ENCODE measurements around the gene TNFSF12. TPM values are rescaled to one million over a fixed set of nuclear protein-coding genes. Genes with fewer than 3 reads are reported as not detected.
A peak's percentile ranks its signal among the peaks of the same experiment; 100 is the strongest.

Gene TNFSF12
- total RNA-seq, 1 experiment from 2014 or later = 0.33 TPM

GRCh38 chr17:7559320-7560171, 10.7 kb downstream of the TNFSF12 start:
- H3K36me3 ChIP-seq = peaks cover 8% of the 10 kb centered on the region
- no peak overlapping the region for H3K4me3 ChIP-seq
- no peak for DNase-seq
- no peaks in the 10 kb centered on the region for H3K27me3 ChIP-seq
- H3K9me3 ChIP-seq = no peaks in the 10 kb centered on the region

- Histone ChIP-seq H3K9me3 (no peaks in the 10 kb centered on the region), H3K36me3 (peaks cover 9% of the 10 kb centered on the region)
- DNase-seq = peak; percentile 26
Measured at GRCh38 chr17:7560172-7561027, 11.5 kb downstream of the TNFSF12 start.

GRCh38 chr17:7561028-7561575, 12.2 kb downstream of the TNFSF12 start:
- no peaks in the 10 kb centered on the region for H3K9me3 ChIP-seq
- peaks cover 13% of the 10 kb centered on the region for H3K36me3 ChIP-seq
- H3K4me3 ChIP-seq = peak overlapping the region; percentile 71
- peak; percentile 81 for DNase-seq
- no peaks in the 10 kb centered on the region for H3K27me3 ChIP-seq

More at GRCh38 chr17:7560172-7561027, 11.5 kb downstream of the TNFSF12 start:
- Histone ChIP-seq H3K4me3 (peak overlapping the region; percentile 71), H3K27me3 (no peaks in the 10 kb centered on the region)

GRCh38 chr17:7561589-7562207, 12.8 kb downstream of the TNFSF12 start, which contains the start of gene SENP3:
TSS of gene SENP3 (plus strand) at chr17:7561919. CDS start at chr17:7563077, 1,158 bp downstream.
- H3K4me3 ChIP-seq = peak within 1 kb of the TSS; percentile 71
- H3K27me3 ChIP-seq = no peaks in the 10 kb centered on the region
- peaks cover 13% of the 10 kb centered on the region for H3K36me3 ChIP-seq
- DNase-seq = peak; percentile 87
- no peaks in the 10 kb centered on the region for H3K9me3 ChIP-seq

GRCh38 chr17:7562208-7562605, 13.3 kb downstream of the TNFSF12 start:
- no peaks in the 10 kb centered on the region for H3K9me3 ChIP-seq
- DNase-seq = no peak
- H3K27me3 ChIP-seq = no peaks in the 10 kb centered on the region
- H3K4me3 ChIP-seq = peak overlapping the region; percentile 71
- H3K36me3 ChIP-seq = peaks cover 18% of the 10 kb centered on the region

GRCh38 chr17:7563115-7563869, 14.4 kb downstream of the TNFSF12 start:
- DNase-seq = no peak
- H3K36me3 ChIP-seq = peaks cover 18% of the 10 kb centered on the region
- no peaks in the 10 kb centered on the region for H3K9me3 ChIP-seq
- H3K4me3 ChIP-seq = peak overlapping the region; percentile 71
- H3K27me3 ChIP-seq = no peaks in the 10 kb centered on the region

GRCh38 chr17:7569571-7569970, 20.7 kb downstream of the TNFSF12 start:
- no peaks in the 10 kb centered on the region for H3K27me3 ChIP-seq
- no peak overlapping the region for H3K4me3 ChIP-seq
- no peak for DNase-seq
- H3K36me3 ChIP-seq = peaks cover 31% of the 10 kb centered on the region
- H3K9me3 ChIP-seq = no peaks in the 10 kb centered on the region

GRCh38 chr17:7570351-7570750, 21.5 kb downstream of the TNFSF12 start:
- Histone ChIP-seq H3K27me3 (no peaks in the 10 kb centered on the region), H3K4me3 (no peak overlapping the region), H3K9me3 (no peaks in the 10 kb centered on the region), H3K36me3 (peaks cover 38% of the 10 kb centered on the region)
- DNase-seq = no peak

- peak overlapping the region; percentile 55 for H3K4me3 ChIP-seq
- DNase-seq = no peak
- H3K36me3 ChIP-seq = peaks cover 48% of the 10 kb centered on the region
- H3K27me3 ChIP-seq = no peaks in the 10 kb centered on the region
- no peaks in the 10 kb centered on the region for H3K9me3 ChIP-seq
Measured at GRCh38 chr17:7572338-7572587, 23.4 kb downstream of the TNFSF12 start.

GRCh38 chr17:7572588-7573323, 23.9 kb downstream of the TNFSF12 start:
- Histone ChIP-seq H3K36me3 (peaks cover 53% of the 10 kb centered on the region), H3K4me3 (peak overlapping the region; percentile 86)
- DNase-seq = peak; percentile 97

GRCh38 chr17:7573324-7574080, 24.6 kb downstream of the TNFSF12 start:
- peak; percentile 77 for DNase-seq
- peak overlapping the region; percentile 86 for H3K4me3 ChIP-seq
- H3K27me3 ChIP-seq = no peaks in the 10 kb centered on the region
- no peaks in the 10 kb centered on the region for H3K9me3 ChIP-seq
- H3K36me3 ChIP-seq = peaks cover 59% of the 10 kb centered on the region

More at GRCh38 chr17:7572588-7573323, 23.9 kb downstream of the TNFSF12 start:
- Histone ChIP-seq H3K9me3 (no peaks in the 10 kb centered on the region), H3K27me3 (no peaks in the 10 kb centered on the region)

- H3K27me3 ChIP-seq = no peaks in the 10 kb centered on the region
- H3K9me3 ChIP-seq = no peaks in the 10 kb centered on the region
- DNase-seq = no peak
- H3K4me3 ChIP-seq = peak overlapping the region; percentile 86
- peaks cover 61% of the 10 kb centered on the region for H3K36me3 ChIP-seq
Measured at GRCh38 chr17:7574176-7574953, 25.5 kb downstream of the TNFSF12 start.

- peak overlapping the region; percentile 86 for H3K4me3 ChIP-seq
- H3K9me3 ChIP-seq = no peaks in the 10 kb centered on the region
- no peaks in the 10 kb centered on the region for H3K27me3 ChIP-seq
- peaks cover 59% of the 10 kb centered on the region for H3K36me3 ChIP-seq
- no peak for DNase-seq
Measured at GRCh38 chr17:7575481-7575883, 26.6 kb downstream of the TNFSF12 start.

GRCh38 chr17:7575959-7576358, 27.1 kb downstream of the TNFSF12 start:
- no peaks in the 10 kb centered on the region for H3K27me3 ChIP-seq
- H3K4me3 ChIP-seq = no peak overlapping the region
- DNase-seq = no peak
- H3K36me3 ChIP-seq = peaks cover 59% of the 10 kb centered on the region
- no peaks in the 10 kb centered on the region for H3K9me3 ChIP-seq

Measured in MG63 (cell line).